NCI-H748 (cell line): Measurements from ENCODE around the gene FAM43B.

Source experiments
- DNase-seq: peaks from one replicate; lab custom pipeline; 2025; ENCODE audit not compliant: unreplicated experiment; lab: John Stamatoyannopoulos, UW

The FAM43B gene

DNA sequence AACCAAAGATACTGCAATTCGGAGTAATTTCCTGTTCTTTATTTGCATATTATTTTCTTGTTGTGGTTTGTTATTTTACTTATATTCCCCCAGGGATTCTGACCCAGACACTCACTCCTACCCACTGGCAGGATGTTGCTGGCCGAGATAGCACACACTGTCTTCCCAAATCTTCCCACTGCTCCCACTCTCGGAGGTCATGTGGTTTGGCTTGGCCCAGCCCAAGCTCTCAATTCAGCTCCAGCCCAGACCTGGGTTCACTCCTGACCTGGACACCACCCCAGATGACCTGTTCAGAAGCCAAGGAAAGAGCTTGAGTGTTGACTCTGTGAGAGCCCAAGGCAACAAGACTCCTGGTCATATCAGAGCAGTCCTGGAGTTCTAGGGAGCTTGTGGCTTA lies 1.2 kb upstream of the FAM43B start:
- DNase-seq = no peak

- DNase-seq = peak; percentile 49
These were observed 514 bp downstream of the FAM43B start for GRCh38 chr1:20552728-20553445.

GRCh38 chr1:20555025-20555757 lies 2.8 kb downstream of the FAM43B start:
- no peak for DNase-seq

- no peak for DNase-seq
These were observed 3.4 kb downstream of the FAM43B start for GRCh38 chr1:20555758-20556120.

- no peak for DNase-seq
These were observed 5.8 kb downstream of the FAM43B start for GRCh38 chr1:20558191-20558590.

DNA sequence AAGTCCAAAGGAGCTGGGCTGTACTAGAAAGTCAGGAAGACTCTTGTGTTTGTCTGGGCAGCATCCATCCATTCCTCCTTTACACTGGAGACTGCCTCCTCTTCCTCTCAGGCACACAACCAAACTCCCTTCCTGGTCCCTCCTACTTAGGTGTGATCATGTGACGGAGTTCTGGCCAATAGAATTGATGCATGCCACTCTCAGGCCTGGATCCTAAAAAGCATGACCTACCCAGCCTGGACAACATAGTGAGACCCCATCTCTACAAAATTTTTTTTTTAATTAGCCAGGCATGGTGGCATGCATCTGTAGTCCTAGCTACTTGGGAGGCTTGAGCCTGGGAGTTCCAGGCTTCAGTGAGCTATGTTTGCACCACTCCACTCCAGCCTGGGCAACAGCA lies 8.6 kb downstream of the FAM43B start:
- no peak for DNase-seq

DNA sequence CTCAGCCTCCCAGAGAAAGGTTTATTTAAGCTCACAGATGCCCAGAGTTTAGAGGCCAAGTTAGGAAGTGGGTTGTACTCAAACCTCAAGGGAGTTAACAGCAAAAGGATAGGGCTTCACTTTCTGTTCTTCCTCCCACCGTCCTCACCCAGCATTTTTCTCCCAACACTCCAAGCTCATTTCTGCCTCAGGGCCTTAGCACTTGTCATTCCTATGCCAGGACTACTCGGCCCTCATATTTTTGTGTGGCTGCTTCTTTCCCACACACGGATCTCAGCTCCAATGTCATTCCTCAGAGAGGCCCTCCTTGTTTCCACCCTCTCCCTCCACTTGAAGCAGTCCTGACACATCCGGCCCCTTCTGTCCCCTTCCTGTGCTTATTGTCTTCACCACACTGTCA lies 12.9 kb downstream of the FAM43B start:
- DNase-seq = no peak

DNA sequence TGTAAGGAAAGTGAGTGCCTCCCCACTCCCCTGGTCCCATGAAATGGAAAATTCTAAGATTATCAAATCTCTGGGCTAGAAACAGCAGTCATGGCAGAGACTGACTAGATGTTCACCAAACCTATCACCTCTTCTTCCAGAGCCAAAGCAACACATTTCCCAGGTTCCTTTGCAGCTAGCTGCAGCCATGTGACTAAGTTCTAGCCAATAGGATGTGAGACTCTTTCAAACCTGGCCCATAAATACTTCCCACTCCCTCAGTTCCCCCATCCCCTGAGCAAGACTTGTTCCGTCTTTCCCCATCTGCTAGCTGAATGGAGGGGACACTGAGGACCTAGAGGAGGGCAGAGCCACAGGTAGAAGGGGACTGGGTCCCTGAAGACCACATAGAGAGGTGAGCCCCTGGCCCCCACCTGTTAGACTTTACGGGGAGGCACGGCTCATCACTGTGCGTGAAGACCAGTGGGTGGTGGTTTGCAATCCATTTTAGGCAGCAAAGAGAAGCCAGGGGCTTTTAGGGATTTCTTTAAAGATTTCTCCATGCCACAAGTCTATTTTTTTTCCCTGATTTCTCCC lies 17.2 kb downstream of the FAM43B start:
- no peak for DNase-seq

- no peak for DNase-seq
These were observed 19.1 kb downstream of the FAM43B start for GRCh38 chr1:20571427-20571826.

DNA sequence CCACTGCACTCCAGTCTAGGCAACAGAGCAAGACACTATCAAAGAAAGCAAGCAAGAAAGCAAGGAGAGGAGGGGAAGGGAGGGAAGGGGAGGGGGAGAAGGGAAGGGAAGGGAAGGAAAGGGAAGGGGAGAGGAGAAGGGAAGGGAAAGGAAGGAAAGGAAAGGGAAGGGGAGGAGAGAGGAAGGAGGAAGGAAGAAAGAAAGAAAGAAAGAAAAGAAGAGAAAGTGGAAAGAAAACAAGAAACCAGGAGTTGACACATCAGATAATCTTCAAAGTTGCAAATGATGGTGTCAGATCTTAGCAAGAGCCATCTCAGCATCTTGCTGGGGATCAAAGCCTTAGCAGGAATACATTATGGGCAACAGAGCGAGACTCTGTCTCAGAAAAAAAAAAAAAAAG lies 21.6 kb downstream of the FAM43B start:
- DNase-seq = no peak

GRCh38 chr1:20574686-20575540 lies 22.5 kb downstream of the FAM43B start:
- peak; percentile 59 for DNase-seq

GRCh38 chr1:20575541-20576336 lies 23.4 kb downstream of the FAM43B start:
- no peak for DNase-seq

GRCh38 chr1:20578062-20578461 lies 25.7 kb downstream of the FAM43B start:
- no peak for DNase-seq

DNA sequence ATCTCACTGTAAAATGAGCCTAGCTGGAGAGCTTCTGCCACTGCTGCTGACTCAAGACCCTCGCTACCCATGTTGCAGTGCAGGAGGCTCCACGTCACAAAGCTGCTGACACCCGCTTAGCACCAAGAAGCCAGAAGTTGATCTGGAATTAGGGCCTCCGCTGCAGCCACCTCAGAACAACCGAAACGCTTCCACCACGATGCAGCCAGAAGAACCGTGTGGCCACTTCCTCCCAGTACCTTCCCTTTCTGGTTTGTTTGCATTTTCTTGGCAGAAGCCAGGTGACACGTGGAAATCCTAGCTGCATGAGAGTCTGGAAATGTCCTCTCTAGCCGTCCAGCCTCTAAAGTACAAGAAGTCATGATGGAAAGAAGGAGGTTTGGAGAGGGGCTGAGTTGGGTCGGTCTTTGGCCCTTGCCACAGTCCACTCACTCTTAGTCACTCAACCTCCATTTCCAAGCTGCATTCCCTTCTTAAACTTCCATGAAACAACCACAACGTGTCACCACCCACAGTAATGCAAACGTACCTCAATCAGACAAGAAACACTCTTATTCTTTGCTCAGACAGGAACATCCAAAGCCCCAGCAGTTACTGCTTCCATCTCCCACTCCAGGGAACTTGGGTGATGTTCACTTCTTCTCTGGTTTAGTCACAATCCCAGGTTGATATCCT lies 26.5 kb downstream of the FAM43B start:
- no peak for DNase-seq

DNA sequence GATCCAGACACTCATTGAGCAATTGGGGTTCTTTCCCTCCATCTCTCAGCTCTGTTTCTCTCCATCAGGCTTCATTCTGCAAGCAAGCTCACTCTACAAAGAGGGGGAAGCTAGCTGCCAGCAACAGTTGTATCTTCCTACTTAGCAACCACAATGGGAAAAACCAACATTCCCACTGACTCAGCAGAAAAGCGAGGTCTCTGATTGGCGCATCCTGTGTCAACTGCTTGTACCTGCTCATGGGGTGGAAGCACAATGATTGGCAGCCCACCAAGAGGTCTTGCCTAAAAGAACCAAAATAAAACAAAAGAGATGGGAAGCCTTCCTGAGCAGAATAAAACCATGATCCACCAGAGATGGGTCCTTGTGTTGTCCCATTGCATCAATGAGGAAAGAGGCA lies 32.5 kb downstream of the FAM43B start:
- peak; percentile 8 for DNase-seq

- DNase-seq = no peak
These were observed 34.7 kb downstream of the FAM43B start for GRCh38 chr1:20586953-20587660.

DNA sequence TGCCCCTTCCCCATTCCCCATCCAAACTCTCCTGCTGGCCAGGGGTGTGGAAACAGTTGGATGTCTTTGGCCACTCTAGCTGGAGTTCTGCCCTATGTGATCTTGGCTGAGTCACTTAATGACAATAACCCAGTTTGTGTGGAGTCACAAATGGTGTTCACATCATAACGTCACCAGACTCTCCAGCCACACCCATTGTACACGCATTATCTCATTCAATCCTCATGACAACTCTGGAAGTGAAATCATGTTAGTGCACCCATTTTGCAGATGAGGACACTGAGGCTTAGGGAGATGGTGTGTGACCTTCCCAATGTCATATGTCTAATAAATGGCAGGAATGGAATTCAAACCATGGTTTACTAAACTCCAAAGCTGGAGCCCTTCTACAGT lies 35.3 kb downstream of the FAM43B start:
- DNase-seq = no peak

DNA sequence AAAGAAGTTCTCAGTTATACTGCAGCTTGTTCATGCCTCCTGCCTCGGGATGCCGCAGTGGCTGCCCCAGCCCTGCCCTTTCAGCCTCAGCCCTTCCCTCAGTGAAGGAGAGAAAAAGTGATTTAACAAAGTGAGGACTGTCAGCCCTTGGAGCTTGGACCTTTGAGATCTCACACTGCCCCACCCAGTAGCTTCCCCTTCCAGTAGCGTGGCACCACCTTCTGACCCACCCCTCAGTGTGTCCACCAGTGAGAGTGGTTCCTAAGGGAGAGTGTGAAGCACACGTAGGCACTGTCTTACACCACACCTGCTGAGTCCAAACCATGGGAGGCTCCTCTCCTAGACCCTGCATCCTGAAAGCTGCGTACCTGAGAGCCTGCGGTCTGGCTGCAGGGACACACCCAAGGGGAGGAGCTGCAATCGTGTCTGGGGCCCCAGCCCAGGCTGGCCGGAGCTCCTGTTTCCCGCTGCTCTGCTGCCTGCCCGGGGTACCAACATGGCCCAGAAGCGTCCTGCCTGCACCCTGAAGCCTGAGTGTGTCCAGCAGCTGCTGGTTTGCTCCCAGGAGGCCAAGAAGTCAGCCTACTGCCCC lies 36.4 kb downstream of the FAM43B start, which contains the start of gene CDA:
Gene CDA (plus strand): TSS at position 464 of the 592 bp plus-strand sequence. CDS start 33 bp downstream, at position 497.
- DNase-seq = peak; percentile 29
